T-helper 1 cell (primary cell): ENCODE data around the gene SSR2.
A peak's percentile ranks its signal among the peaks of the same experiment; 100 is the strongest.

ENCODE experiments used
- DNase-seq, 5 donors: peaks; one replicate each; pipeline ENCODE4 v3.0.0-alpha.2; 2012 to 2020

SSR2 gene

GRCh38 chr1:155971910-155972809 lies 48.6 kb downstream of the SSR2 start:
- DNase-seq, result no peak

GRCh38 chr1:155970531-155971167 lies 50.1 kb downstream of the SSR2 start:
- DNase-seq, result peak in 1 of 5 donors; percentile 35

GRCh38 chr1:155969377-155969791 lies 51.4 kb downstream of the SSR2 start:
- DNase-seq, result no peak

GRCh38 chr1:155968670-155969069 lies 52.1 kb downstream of the SSR2 start:
- DNase-seq, result no peak

GRCh38 chr1:155968051-155968400 lies 52.7 kb downstream of the SSR2 start:
- DNase-seq, result no peak

- DNase-seq, result peak in 1 of 5 donors; percentile 19
Observed at GRCh38 chr1:155967341-155968050, 53.3 kb downstream of the SSR2 start.

- DNase-seq, result no peak
Observed at GRCh38 chr1:155966750-155967149, 54.0 kb downstream of the SSR2 start.

GRCh38 chr1:155966135-155966534 lies 54.6 kb downstream of the SSR2 start:
- DNase-seq, result no peak

GRCh38 chr1:155964193-155964592 lies 56.6 kb downstream of the SSR2 start:
- DNase-seq, result no peak

- no peak for DNase-seq
Observed at GRCh38 chr1:155962599-155963211, 58.0 kb downstream of the SSR2 start.

GRCh38 chr1:155961937-155962336 lies 58.8 kb downstream of the SSR2 start:
- no peak for DNase-seq

GRCh38 chr1:155960081-155960745 lies 60.5 kb downstream of the SSR2 start:
- DNase-seq, result no peak
